Esophagus muscularis mucosa (tissue), 4 donors: ENCODE measurements around the gene PYROXD2. TPM values are rescaled to one million over a fixed set of nuclear protein-coding genes. Genes with fewer than 3 reads are reported as not detected.

Experiments
- DNase-seq: peaks from one replicate; pipeline ENCODE4 v3.0.0-alpha.2; 2017; ENCODE audit errors: extremely low spot score
- H3K27ac ChIP-seq, 4 donors: fragments of 200-600 bp; sonication (generic); replicated peaks in 1 of 4; 1 replicate in 3 of 4; 2 replicates in 1 of 4; pipeline ENCODE4 v1.5.1; 2016 to 2019; ENCODE audit warnings: mild to moderate bottlenecking in 1 of 4
- H3K27me3 ChIP-seq, 4 donors: fragments of 200-600 bp; sonication (generic); one replicate each; pipeline versions ENCODE4 v1.5.1 to v1.6.0; 2016 to 2019
- H3K36me3 ChIP-seq, 4 donors: fragments of 200-600 bp; sonication (generic); one replicate each; pipeline ENCODE4 v1.5.1; 2016 to 2019
- H3K4me1 ChIP-seq, 4 donors: fragments of 200-600 bp; sonication (generic); one replicate each; pipeline ENCODE4 v1.5.1; 2016 to 2019
- H3K4me3 ChIP-seq, 4 donors: fragments of 200-600 bp; sonication (generic); 1 replicate in 2 of 4; 2 replicates in 2 of 4; pipeline ENCODE4 v1.5.1; 2016 to 2019; ENCODE audit warnings: mild to moderate bottlenecking in 4 of 4, moderate library complexity in 1 of 4
- H3K9me3 ChIP-seq, 4 donors: fragments of 200-600 bp; sonication (generic); 1 replicate in 3 of 4; 2 replicates in 1 of 4; pipeline ENCODE4 v1.5.1; 2016 to 2019
- CTCF ChIP-seq, 3 experiments: fragments of 200-600 bp in 2 of 3; fragments of 450-650 bp in 1 of 3; sonication (generic) in 2 of 3; IDR thresholded peaks; one replicate each; pipeline ENCODE4 v1.5.1; 2017 to 2019; ENCODE audit warnings: antibody characterized with exemption in 3 of 3, mild to moderate bottlenecking in 2 of 3, moderate library complexity in 1 of 3
- EP300 ChIP-seq: sonication (generic); formaldehyde crosslinking; IDR thresholded peaks from one replicate; pipeline ENCODE4 v1.6.1; 2017; ENCODE audit warnings: antibody characterized with exemption
- POLR2A ChIP-seq: fragments of 450-650 bp; IDR thresholded peaks from one replicate; pipeline ENCODE4 v1.6.1; 2017; ENCODE audit warnings: antibody characterized with exemption, moderate library complexity, mild to moderate bottlenecking, low read depth
- POLR2AphosphoS5 ChIP-seq, 2 donors: sonication (generic); formaldehyde crosslinking; IDR thresholded peaks; one replicate each; pipeline ENCODE4 v1.6.1; 2017; ENCODE audit warnings: antibody characterized with exemption in 2 of 2
- WGBS: methylation state at CpG from one replicate; pipeline ENCODE4 v1.1.5; 2018; 5-methylcytosine and 5-hydroxymethylcytosine counted together
- intact Hi-C: fragments of 100-400 bp; cut with DNase I; formaldehyde crosslinking; loops from one replicate; pipeline ENCODE4 v1.15.1; 2023
- total RNA-seq, 4 donors: library from RNA; depleted of rRNA; stranded (reverse); fragments of >200 nt; gene quantifications; one replicate each; pipeline versions ENCODE4 v1.1.0 to v1.2.1, GENCODE V29; 2016

PYROXD2 gene
- total RNA-seq, 4 donors from 2014 or later = 5.8 to 10.2 (median 6.6) TPM

GRCh38 chr10:98456043-98456570 is 41.1 kb upstream of the PYROXD2 start:
- no peak for TF ChIP-seq EP300
- no peak for TF ChIP-seq CTCF (IDR thresholded peaks at IDR 0.05)
- no peak for TF ChIP-seq POLR2AphosphoS5 (IDR thresholded peaks at IDR 0.05)
- no peak for TF ChIP-seq POLR2A
- 96% methylated on average over 3 of the region's 4 CpGs for WGBS

GRCh38 chr10:98453729-98454128 is 38.7 kb upstream of the PYROXD2 start:
- intact Hi-C loops = no loop called here
- Histone ChIP-seq H3K4me1 (no peaks in the 10 kb centered on the region), H3K36me3 (no peaks in the 10 kb centered on the region), H3K27me3 (no peaks in the 10 kb centered on the region), H3K9me3 (no peaks in the 10 kb centered on the region), H3K27ac (no peak overlapping the region), H3K4me3 (no peak overlapping the region)
- WGBS = 87% methylated on average over 2 of the region's 2 CpGs
- TF ChIP-seq POLR2A (no peak), CTCF (IDR thresholded peaks at IDR 0.05) (no peak), POLR2AphosphoS5 (IDR thresholded peaks at IDR 0.05) (no peak), EP300 (no peak)
- peak; percentile 24 for DNase-seq

More at GRCh38 chr10:98456043-98456570, 41.1 kb upstream of the PYROXD2 start:
- Histone ChIP-seq H3K4me3 (no peak overlapping the region), H3K27ac (no peak overlapping the region), H3K27me3 (no peaks in the 10 kb centered on the region), H3K36me3 (peaks cover 0 to 9% (median 0%) of the 10 kb centered on the region in 4 donors), H3K9me3 (no peaks in the 10 kb centered on the region), H3K4me1 (peaks cover 6 to 10% (median 9%) of the 10 kb centered on the region in 4 donors)
- intact Hi-C loops = no loop called here
- peak; percentile 26 for DNase-seq

- intact Hi-C loops = no loop called here
- H3K4me1 ChIP-seq = peaks cover 6 to 13% (median 11%) of the 10 kb centered on the region in 4 donors
- peak; percentile 21 for DNase-seq
- no peak overlapping the region for H3K27ac ChIP-seq
- no peaks in the 10 kb centered on the region for H3K9me3 ChIP-seq
- TF ChIP-seq POLR2A = no peak
- TF ChIP-seq EP300 = no peak
- no peak for TF ChIP-seq CTCF (IDR thresholded peaks at IDR 0.05)
- no peak for TF ChIP-seq POLR2AphosphoS5 (IDR thresholded peaks at IDR 0.05)
- WGBS = 68% methylated on average over 1 of the region's 1 CpG
- H3K36me3 ChIP-seq = no peaks in the 10 kb centered on the region
- H3K4me3 ChIP-seq = no peak overlapping the region
- H3K27me3 ChIP-seq = no peaks in the 10 kb centered on the region
These were observed 35.6 kb upstream of the PYROXD2 start for GRCh38 chr10:98450618-98451017.

- Histone ChIP-seq H3K4me3 (no peak overlapping the region), H3K36me3 (peaks cover 0 to 11% (median 9%) of the 10 kb centered on the region in 4 donors), H3K4me1 (peaks cover 9 to 27% (median 23%) of the 10 kb centered on the region in 4 donors), H3K27me3 (no peaks in the 10 kb centered on the region), H3K27ac (no peak overlapping the region), H3K9me3 (no peaks in the 10 kb centered on the region)
- intact Hi-C loops = loop anchor here (10.0 kb wide), 1 partner anchor 1166 kb away; no protein-coding TSS in a partner anchor
- TF ChIP-seq CTCF (IDR thresholded peaks at IDR 0.05) (no peak), POLR2AphosphoS5 (IDR thresholded peaks at IDR 0.05) (no peak), POLR2A (no peak), EP300 (no peak)
- no peak for DNase-seq
These were observed 34.3 kb upstream of the PYROXD2 start for GRCh38 chr10:98449287-98449686.
